Right kidney (tissue), 1 donor: ENCODE measurements around the gene FBRSL1.

ENCODE experiments used
- DNase-seq: peaks from one replicate; pipeline ENCODE4 v3.0.0-alpha.2; 2016

FBRSL1 gene

GRCh38 chr12:132542661-132543060 lies 52.7 kb downstream of the FBRSL1 start:
- no peak for DNase-seq

GRCh38 chr12:132543298-132544079 lies 53.5 kb downstream of the FBRSL1 start:
- no peak for DNase-seq

GRCh38 chr12:132544080-132544397 lies 54.1 kb downstream of the FBRSL1 start:
- no peak for DNase-seq

- no peak for DNase-seq
Measured at GRCh38 chr12:132544498-132544897, 54.5 kb downstream of the FBRSL1 start.

GRCh38 chr12:132545164-132545953 lies 55.4 kb downstream of the FBRSL1 start:
- no peak for DNase-seq

GRCh38 chr12:132545955-132546354 lies 56.0 kb downstream of the FBRSL1 start:
- no peak for DNase-seq

GRCh38 chr12:132546647-132547046 lies 56.7 kb downstream of the FBRSL1 start:
- DNase-seq: peak; percentile 55

- DNase-seq: no peak
Measured at GRCh38 chr12:132547205-132547740, 57.3 kb downstream of the FBRSL1 start.

- no peak for DNase-seq
Measured at GRCh38 chr12:132548430-132549058, 58.6 kb downstream of the FBRSL1 start.

GRCh38 chr12:132549059-132549458 lies 59.1 kb downstream of the FBRSL1 start:
- DNase-seq: no peak

- DNase-seq: peak; percentile 43
Measured at GRCh38 chr12:132550014-132550802, 60.3 kb downstream of the FBRSL1 start.

GRCh38 chr12:132550830-132551640 lies 61.1 kb downstream of the FBRSL1 start:
- DNase-seq: no peak

- DNase-seq: no peak
Measured at GRCh38 chr12:132551641-132552031, 61.7 kb downstream of the FBRSL1 start.

GRCh38 chr12:132554845-132555630 lies 65.1 kb downstream of the FBRSL1 start:
- no peak for DNase-seq

GRCh38 chr12:132555686-132556085 lies 65.7 kb downstream of the FBRSL1 start:
- no peak for DNase-seq

GRCh38 chr12:132556216-132556615 lies 66.3 kb downstream of the FBRSL1 start:
- no peak for DNase-seq

GRCh38 chr12:132556801-132557200 lies 66.8 kb downstream of the FBRSL1 start:
- DNase-seq: no peak

- no peak for DNase-seq
Measured at GRCh38 chr12:132557291-132558015, 67.5 kb downstream of the FBRSL1 start.

GRCh38 chr12:132558042-132558856 lies 68.3 kb downstream of the FBRSL1 start:
- no peak for DNase-seq
